GM23248 (cell line): Measurements from ENCODE around the gene SYS1. TPM values are rescaled to one million over a fixed set of nuclear protein-coding genes. Genes with fewer than 3 reads are reported as not detected.

Experiments
- DNase-seq: peaks from one replicate; pipeline ENCODE4 v3.0.0-alpha.2; 2015
- H2AFZ ChIP-seq: fragments of 200-600 bp; sonication (generic); 2 replicates; pipeline ENCODE4 v1.6.1; 2016; ENCODE audit warnings: antibody characterized with exemption
- H3F3A ChIP-seq: fragments of 200-600 bp; sonication (generic); 2 replicates; pipeline ENCODE4 v1.6.1; 2016; ENCODE audit warnings: mild to moderate bottlenecking, antibody characterized with exemption, mixed run types; ENCODE audit not compliant: insufficient read depth
- H3K27ac ChIP-seq: fragments of 200-600 bp; sonication (generic); 2 replicates; pipeline ENCODE4 v1.5.1; 2016; ENCODE audit warnings: mild to moderate bottlenecking
- H3K27me3 ChIP-seq: fragments of 200-600 bp; sonication (generic); replicated peaks from 2 replicates; pipeline ENCODE4 v1.6.1; 2016; ENCODE audit warnings: mild to moderate bottlenecking; ENCODE audit not compliant: insufficient read depth
- H3K36me3 ChIP-seq: fragments of 200-600 bp; sonication (generic); 2 replicates; pipeline ENCODE4 v1.6.1; 2016; ENCODE audit warnings: low read depth, mild to moderate bottlenecking
- H3K4me1 ChIP-seq: fragments of 200-600 bp; sonication (generic); 2 replicates; pipeline ENCODE4 v1.6.1; 2016; ENCODE audit warnings: mild to moderate bottlenecking; ENCODE audit not compliant: insufficient read depth
- H3K4me2 ChIP-seq: fragments of 200-600 bp; sonication (generic); one replicate; pipeline ENCODE4 v1.6.1; 2016; ENCODE audit warnings: mild to moderate bottlenecking; ENCODE audit not compliant: unreplicated experiment
- H3K4me3 ChIP-seq: fragments of 200-600 bp; sonication (generic); 2 replicates; pipeline ENCODE4 v1.5.1; 2016; ENCODE audit warnings: mild to moderate bottlenecking
- H3K79me2 ChIP-seq: fragments of 200-600 bp; sonication (generic); 2 replicates; pipeline ENCODE4 v1.6.1; 2016; ENCODE audit warnings: mild to moderate bottlenecking; ENCODE audit not compliant: insufficient read depth
- H3K9ac ChIP-seq: fragments of 200-600 bp; sonication (generic); 2 replicates; pipeline ENCODE4 v1.6.1; 2016; ENCODE audit warnings: mild to moderate bottlenecking
- H3K9me2 ChIP-seq: fragments of 200-600 bp; sonication (generic); 2 replicates; pipeline ENCODE4 v1.6.1; 2016; ENCODE audit warnings: mixed run types, mild to moderate bottlenecking, moderate library complexity; ENCODE audit not compliant: insufficient read depth
- H3K9me3 ChIP-seq: fragments of 200-600 bp; sonication (generic); one replicate; pipeline ENCODE4 v1.6.1; 2017; ENCODE audit warnings: low read depth
- H4K20me1 ChIP-seq: fragments of 200-600 bp; sonication (generic); 2 replicates; pipeline ENCODE4 v1.6.0; 2016; ENCODE audit not compliant: insufficient read depth
- EZH2 ChIP-seq: fragments of 200-600 bp; sonication (generic); IDR thresholded peaks from 2 replicates; pipeline ENCODE4 v1.6.1; 2018; ENCODE audit warnings: antibody characterized with exemption, mild to moderate bottlenecking; ENCODE audit not compliant: insufficient read depth, poor library complexity, severe bottlenecking
- EZH2phosphoT487 ChIP-seq: fragments of 200-600 bp; sonication (generic); IDR thresholded peaks from 2 replicates; pipeline ENCODE4 v1.6.1; 2018; ENCODE audit warnings: antibody characterized with exemption, moderate library complexity, mild to moderate bottlenecking, low read depth; ENCODE audit not compliant: insufficient read depth
- WGBS, 2 experiments: methylation state at CpG; one replicate each; pipeline ENCODE4 v1.1.6; 2015 to 2017; ENCODE audit warnings: low lambda C conversion rate in 2 of 2, low coverage in 1 of 2; ENCODE audit errors: missing lambda C conversion rate in 2 of 2; 5-methylcytosine and 5-hydroxymethylcytosine counted together
- in situ Hi-C: fragments of 300-500 bp; cut with MboI; formaldehyde crosslinking; loops from 2 replicates; pipeline ENCODE4 v1.15.0; 2020
- polyA plus RNA-seq: library from polyadenylated mRNA; unstranded; fragments of >200 nt; fragmentation: Nextera tagmentation; extraction: Ambion mirVana; gene quantifications from 2 replicates; pipeline ENCODE4 v1.2.1, GENCODE V29; 2016
- total RNA-seq: library from RNA; depleted of rRNA; stranded (reverse); fragments of >200 nt; shearing (Covaris generic); gene quantifications from 2 replicates; pipeline ENCODE4 v1.2.3, GENCODE V29; 2014

Gene SYS1
- total and polyA plus RNA-seq, 2 experiments from 2014 or later, result 27.1 to 27.3 TPM

GRCh38 chr20:45409521-45410272, 46.7 kb downstream of the SYS1 start:
- Histone ChIP-seq H3F3A (no peaks in the 10 kb centered on the region), H3K9me3 (no peaks in the 10 kb centered on the region), H3K79me2 (no peaks in the 10 kb centered on the region), H2AFZ (no peak overlapping the region), H4K20me1 (no peaks in the 10 kb centered on the region), H3K36me3 (no peaks in the 10 kb centered on the region), H3K4me2 (no peak overlapping the region), H3K27me3 (no peaks in the 10 kb centered on the region), H3K27ac (no peak overlapping the region), H3K4me1 (0 out of 2 replicates have a peak, but pooled peaks cover 7% of the 10 kb centered on the region), H3K4me3 (no peak overlapping the region), H3K9ac (no peak overlapping the region), H3K9me2 (no peaks in the 10 kb centered on the region)
- in situ Hi-C loops, result no loop called here
- 92 to 97% methylated on average over 7 of the region's 7 CpGs for WGBS, 2 experiments
- no peak for TF ChIP-seq EZH2phosphoT487
- TF ChIP-seq EZH2, result no peak
- DNase-seq, result no peak

- H3K4me1 ChIP-seq, result peaks cover 7% of the 10 kb centered on the region; the same call in 1 of the 2 replicates
- DNase-seq, result no peak
- H2AFZ ChIP-seq, result no peak overlapping the region
- H3K9me3 ChIP-seq, result no peaks in the 10 kb centered on the region
- no peaks in the 10 kb centered on the region for H3K79me2 ChIP-seq
- H3K4me3 ChIP-seq, result no peak overlapping the region
- H3K9me2 ChIP-seq, result no peaks in the 10 kb centered on the region
- TF ChIP-seq EZH2 (no peak), EZH2phosphoT487 (no peak)
- H3K27me3 ChIP-seq, result no peaks in the 10 kb centered on the region
- H4K20me1 ChIP-seq, result no peaks in the 10 kb centered on the region
- no peak overlapping the region for H3K9ac ChIP-seq
- H3F3A ChIP-seq, result no peaks in the 10 kb centered on the region
- H3K4me2 ChIP-seq, result no peak overlapping the region
- no peak overlapping the region for H3K27ac ChIP-seq
- 77 to 78% methylated on average over 8 of the region's 8 CpGs for WGBS, 2 experiments
- H3K36me3 ChIP-seq, result no peaks in the 10 kb centered on the region
- in situ Hi-C loops, result no loop called here
These were observed 47.9 kb downstream of the SYS1 start for GRCh38 chr20:45410887-45411286.

GRCh38 chr20:45412653-45413052, 49.7 kb downstream of the SYS1 start:
- H3K9me2 ChIP-seq, result no peaks in the 10 kb centered on the region
- no peaks in the 10 kb centered on the region for H3K36me3 ChIP-seq
- H2AFZ ChIP-seq, result no peak overlapping the region
- no peaks in the 10 kb centered on the region for H3K9me3 ChIP-seq
- H3K27ac ChIP-seq, result no peak overlapping the region
- no peak overlapping the region for H3K4me2 ChIP-seq
- TF ChIP-seq EZH2phosphoT487 (no peak), EZH2 (no peak)
- peaks cover 4% of the 10 kb centered on the region; the same call in 1 of the 2 replicates for H3F3A ChIP-seq
- H3K4me1 ChIP-seq, result peaks cover 13% of the 10 kb centered on the region
- peaks cover 17% of the 10 kb centered on the region for H3K79me2 ChIP-seq
- in situ Hi-C loops, result no loop called here
- DNase-seq, result no peak
- no peak overlapping the region for H3K4me3 ChIP-seq
- H3K27me3 ChIP-seq, result no peaks in the 10 kb centered on the region
- no peak overlapping the region for H3K9ac ChIP-seq
- 75 to 77% methylated on average over 5 of the region's 5 CpGs for WGBS, 2 experiments
- no peaks in the 10 kb centered on the region for H4K20me1 ChIP-seq

- no peak overlapping the region for H3K4me3 ChIP-seq
- no peaks in the 10 kb centered on the region for H3K9me3 ChIP-seq
- H3K4me1 ChIP-seq, result peaks cover 13% of the 10 kb centered on the region
- TF ChIP-seq EZH2 (no peak), EZH2phosphoT487 (no peak)
- H3K27ac ChIP-seq, result no peak overlapping the region
- WGBS, 2 experiments, result 70 to 75% methylated on average over 3 of the region's 3 CpGs
- H3K36me3 ChIP-seq, result no peaks in the 10 kb centered on the region
- H3K79me2 ChIP-seq, result peaks cover 25% of the 10 kb centered on the region
- no peaks in the 10 kb centered on the region for H4K20me1 ChIP-seq
- no peak for DNase-seq
- H3F3A ChIP-seq, result peaks cover 12% of the 10 kb centered on the region
- no peak overlapping the region for H2AFZ ChIP-seq
- H3K4me2 ChIP-seq, result no peak overlapping the region
- no peaks in the 10 kb centered on the region for H3K9me2 ChIP-seq
- H3K27me3 ChIP-seq, result no peaks in the 10 kb centered on the region
- in situ Hi-C loops, result no loop called here
- no peak overlapping the region for H3K9ac ChIP-seq
These were observed 50.5 kb downstream of the SYS1 start for GRCh38 chr20:45413479-45413878.
